Renal cortical epithelial cell (primary cell): Measurements from ENCODE around the gene TRIO. TPM values are rescaled to one million over a fixed set of nuclear protein-coding genes. Genes with fewer than 3 reads are reported as not detected.

Source experiments
- DNase-seq: peaks from one replicate; pipeline ENCODE4 v3.0.0-alpha.2; 2011; ENCODE audit warnings: low read depth
- total RNA-seq: library from RNA; depleted of rRNA; stranded (reverse); fragments of >200 nt; gene quantifications from 2 replicates; pipeline ENCODE4 v1.2.3, GENCODE V29; 2014

TRIO gene
- total RNA-seq, 1 donor from 2014 or later = 408 TPM

DNA sequence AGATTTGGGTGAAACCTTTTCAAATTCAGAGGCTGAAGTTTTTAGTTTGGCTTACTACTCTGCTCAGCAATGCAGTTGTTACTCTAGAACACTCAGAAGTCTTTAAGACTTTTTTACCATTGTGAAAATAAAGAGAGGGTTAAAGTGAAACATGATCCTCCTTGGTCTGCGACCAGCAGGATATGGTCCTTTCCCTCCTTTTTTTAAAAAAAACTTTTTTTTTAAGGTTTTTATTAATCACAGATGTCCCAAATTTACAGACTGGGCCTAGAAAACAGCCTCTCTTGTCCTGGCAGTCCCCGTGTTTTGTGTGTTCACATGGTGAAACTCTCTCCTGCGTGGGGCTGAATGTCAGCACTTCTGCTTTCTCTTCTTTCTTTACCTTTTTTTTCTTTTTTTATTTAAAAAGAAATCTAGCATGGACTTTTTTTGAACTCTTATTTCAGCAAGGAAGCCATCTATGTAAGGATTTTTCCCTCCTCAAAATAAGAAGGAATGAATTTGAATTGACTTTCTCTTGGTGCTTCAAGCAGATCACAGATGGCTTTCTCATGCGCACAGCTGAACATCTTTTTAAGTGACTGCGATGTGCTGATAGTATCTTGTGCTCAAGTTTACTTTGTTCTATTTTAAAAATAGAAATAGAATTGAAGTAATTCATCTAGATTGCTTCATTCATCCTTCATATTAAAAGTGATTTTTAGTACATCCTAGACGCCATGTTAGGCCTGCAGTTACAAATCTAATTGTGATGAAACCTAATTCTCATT lies 309.7 kb downstream of the TRIO start:
- no peak for DNase-seq

DNA sequence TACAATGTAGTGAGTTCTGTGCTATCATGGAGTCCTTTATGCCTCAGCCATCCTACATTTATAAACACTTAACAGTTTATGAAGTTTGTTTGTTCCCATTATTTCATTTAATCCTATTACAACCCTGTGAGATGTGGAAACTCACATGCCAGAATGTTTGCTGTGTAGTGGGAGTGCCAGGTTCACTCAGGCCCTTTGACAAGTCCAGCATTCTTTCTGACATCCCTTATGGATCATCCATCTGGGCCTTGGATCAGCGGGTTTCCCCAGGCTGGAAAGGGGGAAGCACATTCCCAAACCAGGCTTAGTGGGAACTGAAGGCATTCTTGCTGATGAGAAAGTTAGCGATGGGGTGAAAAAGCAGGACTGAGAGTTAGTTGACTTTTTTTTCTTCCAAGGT lies 310.3 kb downstream of the TRIO start:
- DNase-seq = no peak

GRCh38 chr5:14455814-14456321 lies 312.7 kb downstream of the TRIO start:
- DNase-seq = no peak

GRCh38 chr5:14457476-14457875 lies 314.3 kb downstream of the TRIO start:
- DNase-seq = peak; percentile 26

GRCh38 chr5:14458414-14458813 lies 315.3 kb downstream of the TRIO start:
- DNase-seq = no peak

- DNase-seq = no peak
Observed at GRCh38 chr5:14460844-14461398, 317.8 kb downstream of the TRIO start.

GRCh38 chr5:14462681-14463080 lies 319.5 kb downstream of the TRIO start:
- no peak for DNase-seq

- peak; percentile 70 for DNase-seq
Observed at GRCh38 chr5:14463629-14464028, 320.5 kb downstream of the TRIO start.

- DNase-seq = no peak
Observed at GRCh38 chr5:14464096-14464495, 321.0 kb downstream of the TRIO start.

GRCh38 chr5:14464671-14465070 lies 321.5 kb downstream of the TRIO start:
- DNase-seq = no peak

- DNase-seq = no peak
Observed at GRCh38 chr5:14465116-14465515, 322.0 kb downstream of the TRIO start.

GRCh38 chr5:14465776-14466175 lies 322.6 kb downstream of the TRIO start:
- no peak for DNase-seq

DNA sequence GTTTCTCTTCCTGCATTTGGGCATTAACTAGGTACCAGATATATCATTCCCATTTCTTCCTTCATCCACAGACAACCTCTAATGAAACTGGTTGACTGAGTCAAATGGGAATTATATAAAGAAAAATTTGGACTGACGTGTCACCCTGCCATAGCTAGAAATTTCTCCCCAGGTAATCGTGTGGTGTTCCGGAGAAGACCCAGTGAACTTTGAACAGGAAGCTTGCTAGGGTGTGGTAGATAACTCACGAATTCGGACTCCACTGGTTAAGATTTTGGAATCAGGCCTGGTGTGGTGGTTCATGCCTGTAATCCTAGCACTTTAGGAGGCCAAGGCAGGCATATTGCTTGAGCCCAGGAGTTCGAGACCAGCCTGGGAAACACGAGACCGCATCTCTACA lies 324.1 kb downstream of the TRIO start:
- DNase-seq = no peak

DNA sequence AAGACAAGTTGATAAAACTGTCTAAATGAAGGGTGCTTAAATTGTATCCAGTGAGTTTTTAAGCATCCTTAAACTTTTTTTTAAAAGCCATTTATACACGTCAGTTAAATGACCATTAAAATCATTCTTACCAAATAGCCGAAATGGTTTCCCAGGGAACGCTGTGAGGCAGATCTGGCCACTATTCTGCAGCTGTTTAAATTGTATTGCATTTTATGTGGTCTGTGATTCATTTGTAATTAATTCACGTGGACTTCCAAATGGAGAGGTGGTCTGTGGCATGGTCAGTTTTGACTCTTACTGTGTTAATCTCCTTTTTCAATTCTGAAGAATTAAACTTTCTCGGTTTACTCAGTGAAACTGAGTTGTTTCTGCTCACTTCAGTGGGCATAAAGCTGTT lies 324.7 kb downstream of the TRIO start:
- no peak for DNase-seq

GRCh38 chr5:14469551-14470377 lies 326.6 kb downstream of the TRIO start:
- no peak for DNase-seq

- no peak for DNase-seq
Observed at GRCh38 chr5:14471507-14471906, 328.4 kb downstream of the TRIO start.

DNA sequence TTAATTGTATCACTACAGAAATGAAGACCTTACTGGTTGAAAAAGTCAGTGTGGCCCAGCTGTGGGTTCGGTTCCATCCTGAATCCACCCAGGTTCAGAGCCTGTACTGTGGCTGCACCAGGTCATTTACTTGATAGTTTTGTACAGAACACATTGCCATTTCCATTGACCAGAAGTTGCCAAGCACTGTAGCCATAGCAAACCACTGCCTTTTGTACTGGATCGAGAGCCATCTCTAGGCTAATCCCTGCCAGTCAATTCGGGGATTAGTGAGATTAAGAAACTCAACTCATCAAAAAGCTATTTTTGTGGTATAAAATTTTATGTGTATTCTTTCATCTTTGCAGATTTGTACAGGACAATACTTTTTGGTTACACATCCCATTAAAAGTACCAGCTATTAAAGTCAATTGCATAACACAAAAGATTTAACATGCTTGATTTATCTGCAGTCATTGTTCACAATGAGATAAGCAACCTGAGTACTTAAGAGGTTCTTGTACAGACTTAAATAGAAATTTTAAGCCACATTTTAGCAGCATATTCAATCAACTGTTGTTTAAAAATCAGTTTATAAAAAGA lies 329.9 kb downstream of the TRIO start:
- no peak for DNase-seq

GRCh38 chr5:14475045-14475444 lies 331.9 kb downstream of the TRIO start:
- no peak for DNase-seq

DNA sequence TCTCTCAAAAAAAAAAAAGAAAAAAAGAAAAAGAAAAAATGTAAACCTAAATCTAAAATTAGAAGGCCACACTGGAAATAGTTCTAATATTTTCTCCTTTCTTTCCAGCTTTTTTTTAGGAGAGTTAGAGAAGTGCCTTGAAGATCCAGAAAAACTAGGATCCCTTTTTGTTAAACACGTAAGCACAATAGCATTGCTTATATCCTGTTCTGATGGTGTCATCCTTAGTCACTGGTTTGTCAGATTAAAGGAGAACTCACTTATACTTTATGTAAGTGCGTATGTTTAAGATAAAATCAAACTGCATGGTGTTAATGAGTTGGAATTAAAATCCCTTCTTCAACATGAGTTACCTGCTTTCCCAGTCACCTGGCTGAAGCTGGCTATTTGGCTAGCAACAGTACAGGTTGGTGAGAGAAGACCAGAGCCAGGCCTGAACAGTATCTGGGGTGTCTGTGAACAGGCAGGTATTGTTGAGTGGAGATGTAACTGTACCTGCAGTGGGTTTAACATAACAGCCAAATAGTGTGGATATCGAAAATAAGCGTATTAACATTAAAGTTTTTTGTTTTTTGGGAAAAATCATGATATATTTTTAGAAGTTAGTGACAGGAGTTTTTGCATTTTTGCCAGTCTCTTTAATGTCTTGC lies 333.8 kb downstream of the TRIO start:
- no peak for DNase-seq

- DNase-seq = no peak
Observed at GRCh38 chr5:14479143-14479696, 336.1 kb downstream of the TRIO start.

GRCh38 chr5:14481349-14481748 lies 338.2 kb downstream of the TRIO start:
- no peak for DNase-seq
